CD8-positive, alpha-beta memory T cell (primary cell): Measurements from ENCODE around the gene LYL1. TPM values are rescaled to one million over a fixed set of nuclear protein-coding genes. Genes with fewer than 3 reads are reported as not detected.
A peak's percentile ranks its signal among the peaks of the same experiment; 100 is the strongest.
"Not testable (repeated sequence)": the region's sequence is repeated elsewhere in the genome, so short reads cannot be mapped to it uniquely, and the experiment has no call there.

ENCODE experiments used
- CTCF ChIA-PET: fragments of 350-600 bp; sonication (Branson Sonifier 250); formaldehyde crosslinking; loops from one replicate; lab custom pipeline; 2021; ENCODE audit warnings: antibody characterized with exemption; lab: Charles Lee
- POLR2A ChIA-PET: fragments of 350-600 bp; sonication (Branson Sonifier 250); formaldehyde crosslinking; loops from one replicate; lab custom pipeline; 2021; ENCODE audit warnings: antibody characterized with exemption; lab: Charles Lee
- DNase-seq, 5 donors: peaks; one replicate each; pipeline versions ENCODE4 v3.0.0 to v3.0.0-alpha.2; 2020 to 2022; ENCODE audit warnings: mixed read lengths in 1 of 5
- H3K27ac ChIP-seq: one replicate; pipeline ENCODE4 v1.7.0; 2013; ENCODE audit warnings: low read depth, mild to moderate bottlenecking, low read length, moderate library complexity
- H3K27me3 ChIP-seq: 2 replicates; pipeline ENCODE4 v1.7.0; 2013; ENCODE audit warnings: low read length, mild to moderate bottlenecking; ENCODE audit not compliant: insufficient read depth, poor library complexity, severe bottlenecking
- H3K36me3 ChIP-seq: 2 replicates; pipeline ENCODE4 v1.7.0; 2013; ENCODE audit warnings: mild to moderate bottlenecking, low read length, moderate library complexity; ENCODE audit not compliant: insufficient read depth
- H3K4me1 ChIP-seq: 2 replicates; pipeline ENCODE4 v1.7.0; 2013; ENCODE audit warnings: mild to moderate bottlenecking, low read length, moderate library complexity; ENCODE audit not compliant: insufficient read depth
- H3K4me3 ChIP-seq: 2 replicates; pipeline ENCODE4 v1.7.0; 2013; ENCODE audit warnings: mild to moderate bottlenecking, low read length
- H3K9me3 ChIP-seq: 2 replicates; pipeline ENCODE4 v1.7.0; 2013; ENCODE audit warnings: mild to moderate bottlenecking, low read length
- H3K27ac Mint-ChIP-seq, 8 donors: one replicate each; pipeline ENCODE4 v1.8.0; 2020 to 2021; ENCODE audit warnings: mixed read lengths in 8 of 8, mild to moderate bottlenecking in 6 of 8, inconsistent platforms in 3 of 8, moderate library complexity in 3 of 8
- H3K27me3 Mint-ChIP-seq, 2 donors: one replicate each; pipeline ENCODE4 v1.8.0; 2020 to 2021; ENCODE audit warnings: mixed read lengths in 2 of 2, mild to moderate bottlenecking in 1 of 2, moderate library complexity in 1 of 2
- H3K36me3 Mint-ChIP-seq, 3 donors: one replicate each; pipeline ENCODE4 v1.8.0; 2020 to 2021; ENCODE audit warnings: mixed read lengths in 3 of 3, inconsistent platforms in 1 of 3, mild to moderate bottlenecking in 1 of 3
- H3K4me1 Mint-ChIP-seq, 3 donors: one replicate each; pipeline ENCODE4 v1.8.0; 2020 to 2021; ENCODE audit warnings: mixed read lengths in 3 of 3, inconsistent platforms in 1 of 3, mild to moderate bottlenecking in 1 of 3
- H3K4me3 Mint-ChIP-seq, 7 donors: one replicate each; pipeline ENCODE4 v1.8.0; 2020 to 2021; ENCODE audit warnings: mixed read lengths in 7 of 7, mild to moderate bottlenecking in 6 of 7, moderate library complexity in 4 of 7, inconsistent platforms in 2 of 7
- H3K9me3 Mint-ChIP-seq, 5 donors: one replicate each; pipeline ENCODE4 v1.8.0; 2020 to 2022; ENCODE audit warnings: mixed read lengths in 5 of 5, mild to moderate bottlenecking in 3 of 5, moderate library complexity in 2 of 5, inconsistent platforms in 1 of 5
- polyA plus RNA-seq: library from polyadenylated mRNA; unstranded; fragments of 300-500 nt; fragmentation: Illumina TruSeq; gene quantifications from one replicate; pipeline ENCODE4 v1.2.3, GENCODE V29; 2021
- total RNA-seq, 2 experiments: library from RNA; stranded (reverse); gene quantifications; one replicate each; pipeline ENCODE4 v1.2.3, GENCODE V29; 2021

LYL1 gene
- total RNA-seq (1 to 10 TPM; 2.3 to 2.5 TPM), polyA plus RNA-seq (4.1 TPM)

- H3K9me3 Mint-ChIP-seq = peaks cover 0 to 4% (median 0%) of the 10 kb centered on the region in 5 donors
- DNase-seq = peak in 1 of 5 donors; percentile 41
- H3K4me1 Mint-ChIP-seq = peaks cover 36 to 65% (median 39%) of the 10 kb centered on the region in 3 donors
- Histone ChIP-seq H3K27ac (peak within 1 kb of the TSS; percentile 88), H3K36me3 (no peaks in the 10 kb centered on the region), H3K4me1 (peaks cover 64% of the 10 kb centered on the region), H3K9me3 (no peaks in the 10 kb centered on the region), H3K4me3 (peak within 1 kb of the TSS; percentile 70), H3K27me3 (no peaks in the 10 kb centered on the region)
- peaks cover 7 to 10% of the 10 kb centered on the region in 2 donors for H3K27me3 Mint-ChIP-seq
- POLR2A ChIA-PET = no interaction called here
- H3K36me3 Mint-ChIP-seq = peaks cover 0 to 11% (median 0%) of the 10 kb centered on the region in 3 donors
- CTCF ChIA-PET = interaction anchor here (2.3 to 2.6 kb wide), 4 partner anchors 12 to 126 kb away, joined by 8 to 22 read pairs (median 8); partner anchors contain the start of genes NACC1 and TRMT1
- H3K4me3 Mint-ChIP-seq = peak within 1 kb of the TSS; percentile 68 to 92 (median 78)
- H3K27ac Mint-ChIP-seq = peak within 1 kb of the TSS; percentile 37 to 86 (median 55)
Measured at GRCh38 chr19:13102666-13103580, at the start of gene LYL1. Gene LYL1, minus strand, starts transcription at chr19:13102858. Its CDS starts 1,687 bp downstream, at chr19:13101171.

GRCh38 chr19:13151605-13152355 is 49.1 kb upstream of the LYL1 start:
- peaks cover 0 to 21% of the 10 kb centered on the region in 2 donors for H3K27me3 Mint-ChIP-seq
- peak overlapping the region; percentile 94 to 100 (median 99) for H3K4me3 Mint-ChIP-seq
- H3K27ac Mint-ChIP-seq = peak overlapping the region; percentile 97 to 100 (median 99)
- peaks cover 0 to 7% (median 3%) of the 10 kb centered on the region in 5 donors for H3K9me3 Mint-ChIP-seq
- Histone ChIP-seq H3K9me3 (no peaks in the 10 kb centered on the region), H3K36me3 (peaks cover 9% of the 10 kb centered on the region), H3K4me1 (peaks cover 23% of the 10 kb centered on the region), H3K27me3 (no peaks in the 10 kb centered on the region), H3K4me3 (peak overlapping the region; percentile 94), H3K27ac (peak overlapping the region; percentile 99)
- CTCF ChIA-PET = interaction anchor here (0.9 to 2.0 kb wide), 13 partner anchors 11 to 61 kb away, joined by 3 to 14 read pairs (median 5); partner anchors contain the start of genes NACC1 and TRMT1
- peaks cover 10 to 44% (median 11%) of the 10 kb centered on the region in 3 donors for H3K36me3 Mint-ChIP-seq
- peaks cover 36 to 53% (median 43%) of the 10 kb centered on the region in 3 donors for H3K4me1 Mint-ChIP-seq
- peak; percentile 94 to 98 (median 96) for DNase-seq
- POLR2A ChIA-PET = interaction anchor here (0.8 to 2.2 kb wide), 11 partner anchors 11 to 360 kb away, joined by 3 to 47 read pairs (median 12); partner anchors contain the start of genes JUNB and NACC1

- Histone ChIP-seq H3K36me3 (peaks cover 9% of the 10 kb centered on the region), H3K27ac (peak overlapping the region; percentile 91), H3K27me3 (no peaks in the 10 kb centered on the region), H3K4me3 (peak overlapping the region; percentile 94), H3K4me1 (peaks cover 16% of the 10 kb centered on the region), H3K9me3 (no peaks in the 10 kb centered on the region)
- POLR2A ChIA-PET = interaction anchor here (0.9 to 2.2 kb wide), 3 partner anchors 17 to 51 kb away, joined by 4 to 13 read pairs (median 8); partner anchors contain the start of gene NACC1
- peak in 3 of 5 donors; percentile 21 to 60 (median 32) for DNase-seq
- CTCF ChIA-PET = interaction anchor here (0.6 to 2.3 kb wide), 5 partner anchors 12 to 65 kb away, joined by 3 to 8 read pairs (median 5); partner anchors contain the start of gene NACC1
- H3K4me3 Mint-ChIP-seq = peak overlapping the region; percentile 94 to 100 (median 99)
- H3K9me3 Mint-ChIP-seq = peaks cover 0 to 7% (median 3%) of the 10 kb centered on the region in 5 donors
- peaks cover 29 to 48% (median 37%) of the 10 kb centered on the region in 3 donors for H3K4me1 Mint-ChIP-seq
- H3K27ac Mint-ChIP-seq = peak overlapping the region; percentile 95 to 99 (median 98)
- H3K36me3 Mint-ChIP-seq = peaks cover 10 to 44% (median 11%) of the 10 kb centered on the region in 3 donors
- H3K27me3 Mint-ChIP-seq = peaks cover 0 to 20% of the 10 kb centered on the region in 2 donors
Measured at GRCh38 chr19:13150931-13151604, 48.4 kb upstream of the LYL1 start.

GRCh38 chr19:13150187-13150930 is 47.7 kb upstream of the LYL1 start, which contains the start of the genes IER2 and STX10:
Gene IER2, plus strand, starts transcription at chr19:13150411. Its CDS starts 2,776 bp downstream, at chr19:13153187.
Gene STX10, minus strand, starts transcription at chr19:13150375. Its CDS starts 202 bp downstream, at chr19:13150173.
- CTCF ChIA-PET = interaction anchor here (0.6 to 2.3 kb wide), 15 partner anchors 13 to 174 kb away, joined by 3 to 8 read pairs (median 3); partner anchors contain the start of gene NACC1
- H3K27ac ChIP-seq = peak within 1 kb of the TSS; percentile 91
- POLR2A ChIA-PET = interaction anchor here (0.5 to 2.2 kb wide), 8 partner anchors 14 to 62 kb away, joined by 3 to 13 read pairs (median 4); partner anchors contain the start of gene NACC1
- H3K9me3 ChIP-seq = no peaks in the 10 kb centered on the region
- peaks cover 26 to 42% (median 32%) of the 10 kb centered on the region in 3 donors for H3K4me1 Mint-ChIP-seq
- H3K27me3 Mint-ChIP-seq = peaks cover 0 to 20% of the 10 kb centered on the region in 2 donors
- H3K36me3 ChIP-seq = peaks cover 9% of the 10 kb centered on the region
- H3K4me1 ChIP-seq = peaks cover 12% of the 10 kb centered on the region
- peaks cover 0 to 7% (median 3%) of the 10 kb centered on the region in 5 donors for H3K9me3 Mint-ChIP-seq
- DNase-seq = peak; percentile 90 to 95 (median 91)
- H3K4me3 Mint-ChIP-seq = peak within 1 kb of the TSS; percentile 94 to 100 (median 99)
- peak within 1 kb of the TSS; percentile 94 for H3K4me3 ChIP-seq
- peak within 1 kb of the TSS; percentile 95 to 99 (median 98) for H3K27ac Mint-ChIP-seq
- H3K27me3 ChIP-seq = no peaks in the 10 kb centered on the region
- H3K36me3 Mint-ChIP-seq = peaks cover 10 to 42% (median 11%) of the 10 kb centered on the region in 3 donors

GRCh38 chr19:13149628-13150186 is 47.0 kb upstream of the LYL1 start:
- no peak for DNase-seq
- ChIA-PET POLR2A (interaction anchor here (0.5 to 2.2 kb wide), 7 partner anchors 15 to 63 kb away, joined by 3 to 13 read pairs (median 5); partner anchors contain the start of gene NACC1), CTCF (interaction anchor here (0.6 to 2.3 kb wide), 15 partner anchors 14 to 173 kb away, joined by 3 to 8 read pairs (median 3); partner anchors contain the start of gene NACC1)
- peaks cover 9% of the 10 kb centered on the region for H3K36me3 ChIP-seq
- no peaks in the 10 kb centered on the region for H3K9me3 ChIP-seq
- Mint-ChIP-seq H3K9me3 (peaks cover 0 to 7% (median 3%) of the 10 kb centered on the region in 5 donors), H3K36me3 (peaks cover 7 to 41% (median 8%) of the 10 kb centered on the region in 3 donors), H3K4me1 (peaks cover 22 to 36% (median 28%) of the 10 kb centered on the region in 3 donors), H3K27ac (peak overlapping the region; percentile 95 to 99 (median 98)), H3K27me3 (peaks cover 0 to 13% of the 10 kb centered on the region in 2 donors), H3K4me3 (peak overlapping the region; percentile 94 to 100 (median 99))
- peaks cover 12% of the 10 kb centered on the region for H3K4me1 ChIP-seq
- peak overlapping the region; percentile 91 for H3K27ac ChIP-seq
- no peaks in the 10 kb centered on the region for H3K27me3 ChIP-seq
- H3K4me3 ChIP-seq = peak overlapping the region; percentile 94

GRCh38 chr19:13149173-13149627 is 46.5 kb upstream of the LYL1 start:
- Mint-ChIP-seq H3K4me3 (peak overlapping the region; percentile 83 to 100 (median 94)), H3K27ac (peak overlapping the region in 7 of 8 donors; percentile 32 to 80 (median 78)), H3K4me1 (peaks cover 22 to 36% (median 28%) of the 10 kb centered on the region in 3 donors), H3K36me3 (peaks cover 3 to 41% (median 4%) of the 10 kb centered on the region in 3 donors), H3K27me3 (peaks cover 0 to 13% of the 10 kb centered on the region in 2 donors)
- ChIA-PET POLR2A (interaction anchor here (1.1 to 2.2 kb wide), 3 partner anchors 18 to 40 kb away, joined by 8 to 13 read pairs (median 9); partner anchors contain the start of gene NACC1), CTCF (interaction anchor here (0.9 to 2.3 kb wide), 11 partner anchors 14 to 172 kb away, joined by 3 to 8 read pairs (median 3); partner anchors contain the start of gene NACC1)
- Histone ChIP-seq H3K4me3 (peak overlapping the region; percentile 94), H3K27ac (peak overlapping the region; percentile 91), H3K4me1 (peaks cover 12% of the 10 kb centered on the region)
- not testable (repeated sequence) for H3K27me3 ChIP-seq, H3K9me3 Mint-ChIP-seq, H3K9me3 ChIP-seq, DNase-seq, H3K36me3 ChIP-seq
